ENCODE data around the gene LAP3.

DNA sequence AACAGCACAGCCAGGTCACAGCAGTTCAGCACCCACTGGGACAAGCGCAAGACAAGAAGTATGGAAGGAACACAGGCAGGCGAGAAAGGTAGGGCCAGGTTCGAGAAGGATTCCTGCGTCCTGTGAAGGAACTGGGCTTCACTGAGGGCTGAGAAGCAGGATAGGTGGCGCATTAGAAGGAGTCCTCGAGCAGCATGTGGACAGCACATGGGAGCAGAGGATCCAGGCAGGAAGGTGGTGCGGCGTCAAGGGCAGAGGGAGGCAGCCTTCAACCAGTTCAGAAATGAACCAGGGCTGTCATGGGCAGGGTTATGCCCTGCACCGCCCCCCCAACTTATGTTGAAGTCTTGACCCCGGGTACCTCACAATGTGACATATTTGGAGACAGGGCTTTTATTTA, 30.8 kb upstream of the LAP3 start:
- TF ChIP-seq, protein P1, sequence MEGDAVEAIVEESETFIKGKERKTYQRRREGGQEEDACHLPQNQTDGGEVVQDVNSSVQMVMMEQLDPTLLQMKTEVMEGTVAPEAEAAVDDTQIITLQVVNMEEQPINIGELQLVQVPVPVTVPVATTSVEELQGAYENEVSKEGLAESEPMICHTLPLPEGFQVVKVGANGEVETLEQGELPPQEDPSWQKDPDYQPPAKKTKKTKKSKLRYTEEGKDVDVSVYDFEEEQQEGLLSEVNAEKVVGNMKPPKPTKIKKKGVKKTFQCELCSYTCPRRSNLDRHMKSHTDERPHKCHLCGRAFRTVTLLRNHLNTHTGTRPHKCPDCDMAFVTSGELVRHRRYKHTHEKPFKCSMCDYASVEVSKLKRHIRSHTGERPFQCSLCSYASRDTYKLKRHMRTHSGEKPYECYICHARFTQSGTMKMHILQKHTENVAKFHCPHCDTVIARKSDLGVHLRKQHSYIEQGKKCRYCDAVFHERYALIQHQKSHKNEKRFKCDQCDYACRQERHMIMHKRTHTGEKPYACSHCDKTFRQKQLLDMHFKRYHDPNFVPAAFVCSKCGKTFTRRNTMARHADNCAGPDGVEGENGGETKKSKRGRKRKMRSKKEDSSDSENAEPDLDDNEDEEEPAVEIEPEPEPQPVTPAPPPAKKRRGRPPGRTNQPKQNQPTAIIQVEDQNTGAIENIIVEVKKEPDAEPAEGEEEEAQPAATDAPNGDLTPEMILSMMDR (IDR thresholded peaks at IDR 0.05 in 8 of 11, conservative IDR thresholded peaks at IDR 0.05 in 3 of 11): no peak
- TF ChIP-seq POLR2A (IDR thresholded peaks at IDR 0.05) (no peak), POLR2AphosphoS5 (IDR thresholded peaks at IDR 0.05) (no peak)

All from spleen (tissue), 7 donors.